Adipocyte (in vitro differentiated cells): ENCODE results near the gene CYP2C8.

ENCODE experiments used
- DNase-seq: peaks from one replicate; pipeline ENCODE4 v3.0.0-alpha.2; 2015; ENCODE audit warnings: low read depth
- H3K27me3 ChIP-seq: replicated peaks from 2 replicates; pipeline ENCODE4 v1.7.0; 2013; ENCODE audit warnings: mild to moderate bottlenecking, low read length, moderate library complexity; ENCODE audit not compliant: control insufficient read depth, insufficient read depth
- H3K36me3 ChIP-seq: 2 replicates; pipeline ENCODE4 v1.7.0; 2013; ENCODE audit warnings: low read length, mild to moderate bottlenecking, moderate library complexity; ENCODE audit not compliant: control insufficient read depth, insufficient read depth, severe bottlenecking
- H3K4me1 ChIP-seq: 2 replicates; pipeline ENCODE4 v1.7.0; 2013; ENCODE audit warnings: mild to moderate bottlenecking, low read length, moderate library complexity; ENCODE audit not compliant: control insufficient read depth, insufficient read depth
- H3K4me3 ChIP-seq: 2 replicates; pipeline ENCODE4 v1.7.0; 2013; ENCODE audit warnings: mild to moderate bottlenecking, low read length, moderate library complexity
- H3K9ac ChIP-seq: 2 replicates; pipeline ENCODE4 v1.7.0; 2013; ENCODE audit warnings: mild to moderate bottlenecking, low read length, moderate library complexity
- H3K9me3 ChIP-seq: 2 replicates; pipeline ENCODE4 v1.7.0; 2013; ENCODE audit warnings: mild to moderate bottlenecking, low read length, moderate library complexity; ENCODE audit not compliant: control insufficient read depth

CYP2C8 gene

GRCh38 chr10:95039281-95039680 is 30.0 kb downstream of the CYP2C8 start:
- no peaks in the 10 kb centered on the region for H3K36me3 ChIP-seq
- H3K9me3 ChIP-seq: no peaks in the 10 kb centered on the region
- no peak for DNase-seq
- H3K4me3 ChIP-seq: no peak overlapping the region
- no peaks in the 10 kb centered on the region for H3K4me1 ChIP-seq
- no peaks in the 10 kb centered on the region for H3K27me3 ChIP-seq
- no peak overlapping the region for H3K9ac ChIP-seq

GRCh38 chr10:95035332-95036295 is 33.7 kb downstream of the CYP2C8 start:
- no peak for DNase-seq
- H3K9ac ChIP-seq: no peak overlapping the region
- H3K9me3 ChIP-seq: no peaks in the 10 kb centered on the region
- H3K4me3 ChIP-seq: no peak overlapping the region
- no peaks in the 10 kb centered on the region for H3K4me1 ChIP-seq
- H3K36me3 ChIP-seq: no peaks in the 10 kb centered on the region
- no peaks in the 10 kb centered on the region for H3K27me3 ChIP-seq

- no peak overlapping the region for H3K9ac ChIP-seq
- H3K9me3 ChIP-seq: no peaks in the 10 kb centered on the region
- no peak overlapping the region for H3K4me3 ChIP-seq
- H3K36me3 ChIP-seq: no peaks in the 10 kb centered on the region
- no peaks in the 10 kb centered on the region for H3K4me1 ChIP-seq
- no peaks in the 10 kb centered on the region for H3K27me3 ChIP-seq
- no peak for DNase-seq
These were observed 34.9 kb downstream of the CYP2C8 start for GRCh38 chr10:95034401-95034800.

GRCh38 chr10:95031656-95032055 is 37.6 kb downstream of the CYP2C8 start:
- DNase-seq: no peak
- Histone ChIP-seq H3K9ac (no peak overlapping the region), H3K36me3 (no peaks in the 10 kb centered on the region), H3K4me3 (no peak overlapping the region), H3K4me1 (no peaks in the 10 kb centered on the region), H3K27me3 (no peaks in the 10 kb centered on the region), H3K9me3 (no peaks in the 10 kb centered on the region)

- no peaks in the 10 kb centered on the region for H3K4me1 ChIP-seq
- no peaks in the 10 kb centered on the region for H3K27me3 ChIP-seq
- no peaks in the 10 kb centered on the region for H3K9me3 ChIP-seq
- H3K4me3 ChIP-seq: no peak overlapping the region
- H3K9ac ChIP-seq: no peak overlapping the region
- DNase-seq: no peak
- H3K36me3 ChIP-seq: no peaks in the 10 kb centered on the region
These were observed 42.8 kb downstream of the CYP2C8 start for GRCh38 chr10:95026461-95026860.

GRCh38 chr10:94997741-94998174 is 71.5 kb downstream of the CYP2C8 start:
- H3K9ac ChIP-seq: no peak overlapping the region
- H3K9me3 ChIP-seq: peaks cover 3% of the 10 kb centered on the region
- no peak for DNase-seq
- no peaks in the 10 kb centered on the region for H3K27me3 ChIP-seq
- no peaks in the 10 kb centered on the region for H3K36me3 ChIP-seq
- no peak overlapping the region for H3K4me3 ChIP-seq
- no peaks in the 10 kb centered on the region for H3K4me1 ChIP-seq

GRCh38 chr10:94992811-94993210 is 76.5 kb downstream of the CYP2C8 start:
- no peak overlapping the region for H3K4me3 ChIP-seq
- no peak for DNase-seq
- H3K9ac ChIP-seq: no peak overlapping the region
- H3K4me1 ChIP-seq: no peaks in the 10 kb centered on the region
- H3K27me3 ChIP-seq: no peaks in the 10 kb centered on the region
- H3K36me3 ChIP-seq: no peaks in the 10 kb centered on the region
- peaks cover 18% of the 10 kb centered on the region for H3K9me3 ChIP-seq

GRCh38 chr10:94991243-94991888 is 77.9 kb downstream of the CYP2C8 start:
- Histone ChIP-seq H3K36me3 (no peaks in the 10 kb centered on the region), H3K27me3 (no peaks in the 10 kb centered on the region), H3K9ac (no peak overlapping the region), H3K9me3 (peaks cover 16% of the 10 kb centered on the region), H3K4me3 (no peak overlapping the region), H3K4me1 (no peaks in the 10 kb centered on the region)
- DNase-seq: no peak

GRCh38 chr10:94989192-94989591 is 80.1 kb downstream of the CYP2C8 start:
- Histone ChIP-seq H3K36me3 (no peaks in the 10 kb centered on the region), H3K27me3 (no peaks in the 10 kb centered on the region)

More at GRCh38 chr10:94989192-94989591, 80.1 kb downstream of the CYP2C8 start:
- H3K9ac ChIP-seq: no peak overlapping the region
- H3K4me3 ChIP-seq: no peak overlapping the region
- H3K4me1 ChIP-seq: no peaks in the 10 kb centered on the region
- peaks cover 21% of the 10 kb centered on the region for H3K9me3 ChIP-seq
- no peak for DNase-seq
